ENCODE results near the gene TMOD3.
"Not testable (repeated sequence)": the region's sequence is repeated elsewhere in the genome, so short reads cannot be mapped to it uniquely, and the experiment has no call there.

The TMOD3 gene

DNA sequence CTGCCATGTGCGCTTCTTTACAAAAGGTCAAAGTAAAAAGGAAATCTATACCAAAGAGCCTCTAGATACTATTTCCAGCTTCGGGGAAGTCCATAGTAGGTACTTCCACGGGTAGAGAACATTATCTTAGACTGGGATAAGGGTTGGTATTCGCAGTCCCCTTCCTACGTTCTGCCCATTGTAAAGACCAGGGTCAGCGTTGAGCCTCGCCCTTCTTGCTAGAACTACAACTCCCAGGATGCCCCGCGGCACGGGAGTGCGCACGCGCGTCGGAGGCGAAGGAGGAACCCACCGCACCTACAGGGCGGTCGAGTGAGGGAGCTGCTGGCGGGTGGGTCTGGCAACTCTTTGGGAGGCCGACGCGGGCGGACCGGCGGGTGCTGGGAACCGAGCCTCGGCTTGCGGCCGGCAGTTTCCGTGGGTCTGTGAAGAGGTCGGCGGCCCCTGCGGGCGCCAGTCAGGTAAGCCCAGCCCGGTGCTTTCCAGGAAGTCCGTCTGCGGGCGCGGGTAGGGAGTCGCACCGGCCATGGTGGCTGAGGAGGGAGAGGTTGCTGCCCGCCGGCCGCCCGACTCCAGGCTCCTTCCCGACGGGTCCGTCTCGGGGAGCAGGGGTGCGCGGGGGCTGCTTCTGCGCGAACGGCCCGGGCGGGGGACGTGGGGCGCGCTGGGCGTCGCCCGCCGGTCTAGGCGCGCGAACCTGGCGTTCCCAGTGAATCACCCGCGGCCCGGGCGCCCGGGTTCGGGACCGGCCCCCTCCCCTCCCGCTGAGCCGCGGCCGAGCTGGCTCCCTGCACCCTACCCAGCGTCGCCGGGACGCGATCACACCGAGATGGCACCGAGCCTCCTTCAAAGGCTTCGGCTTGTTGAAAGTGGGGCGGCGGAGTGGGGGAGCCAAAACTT, at the start of gene TMOD3:
TMOD3 (plus strand) TSS at position 278 of the 900 bp plus-strand sequence. CDS start 33,232 bp downstream, outside the sequence.
- DNase-seq: peak; percentile 44 to 95 (median 86)

DNA sequence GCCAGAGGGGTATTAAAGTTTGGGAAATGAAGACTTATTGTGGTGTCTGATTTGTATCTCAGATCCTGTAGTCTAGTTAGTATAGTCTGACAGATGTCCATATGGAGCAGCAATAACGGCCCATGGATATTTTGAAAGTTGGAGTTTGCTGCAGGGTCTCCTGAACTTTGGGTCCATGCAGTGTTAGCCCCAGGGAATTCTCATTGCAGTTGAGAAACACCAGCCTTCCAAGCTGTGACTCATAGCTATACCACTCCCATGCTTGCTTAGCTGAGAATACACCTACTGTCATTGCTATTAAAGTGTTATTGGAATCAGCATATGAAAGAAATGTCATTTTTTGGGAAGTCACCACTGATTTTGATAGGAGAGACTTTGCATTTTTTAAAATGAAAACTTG, 48.8 kb upstream of the TMOD3 start:
- DNase-seq: no peak

- no peak for DNase-seq
Measured at GRCh38 chr15:51781506-51781905, 47.9 kb upstream of the TMOD3 start.

- no peak for DNase-seq
Measured at GRCh38 chr15:51782357-51782896, 47.0 kb upstream of the TMOD3 start.

DNA sequence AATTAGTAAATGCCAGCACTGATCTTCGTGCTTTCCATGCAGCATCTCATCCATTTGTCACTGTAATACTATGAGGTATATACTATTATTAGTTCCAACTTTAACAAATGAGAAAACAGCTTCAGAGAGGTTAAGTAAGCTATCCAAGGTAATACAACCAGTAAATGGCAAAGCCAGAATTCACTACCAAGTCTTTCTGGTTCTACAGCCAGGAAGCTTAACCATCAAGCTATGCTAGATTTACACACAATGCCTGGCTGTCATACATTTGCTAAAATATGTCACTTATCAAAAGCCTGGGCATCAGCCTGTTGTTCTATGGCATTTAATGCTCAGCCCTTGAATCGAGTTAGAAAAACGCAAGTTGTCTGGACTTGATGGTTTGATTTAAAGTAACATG, 45.5 kb upstream of the TMOD3 start:
- no peak for DNase-seq

DNA sequence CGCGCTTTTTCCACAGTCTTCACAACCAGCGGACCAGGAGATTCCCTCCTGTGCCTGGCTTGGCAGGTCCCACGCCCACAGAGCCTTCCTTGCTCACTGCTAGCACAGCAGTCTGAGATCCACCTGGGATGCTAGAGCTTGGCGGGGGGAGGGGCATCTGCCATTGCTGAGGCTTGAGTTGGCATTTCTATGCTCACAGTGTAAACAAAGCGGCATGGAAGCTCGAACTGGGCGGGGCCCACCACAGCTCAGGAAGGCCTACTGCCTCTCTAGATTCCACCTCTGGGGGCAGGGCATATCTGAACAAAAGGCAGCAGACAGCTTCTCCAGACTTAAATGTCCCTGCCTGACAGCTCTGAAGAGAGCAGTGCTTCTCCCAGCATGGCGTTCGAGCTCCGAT, 42.3 kb upstream of the TMOD3 start:
- not testable (repeated sequence) for DNase-seq

GRCh38 chr15:51792474-51792873, 37.0 kb upstream of the TMOD3 start:
- DNase-seq: not testable (repeated sequence)

DNA sequence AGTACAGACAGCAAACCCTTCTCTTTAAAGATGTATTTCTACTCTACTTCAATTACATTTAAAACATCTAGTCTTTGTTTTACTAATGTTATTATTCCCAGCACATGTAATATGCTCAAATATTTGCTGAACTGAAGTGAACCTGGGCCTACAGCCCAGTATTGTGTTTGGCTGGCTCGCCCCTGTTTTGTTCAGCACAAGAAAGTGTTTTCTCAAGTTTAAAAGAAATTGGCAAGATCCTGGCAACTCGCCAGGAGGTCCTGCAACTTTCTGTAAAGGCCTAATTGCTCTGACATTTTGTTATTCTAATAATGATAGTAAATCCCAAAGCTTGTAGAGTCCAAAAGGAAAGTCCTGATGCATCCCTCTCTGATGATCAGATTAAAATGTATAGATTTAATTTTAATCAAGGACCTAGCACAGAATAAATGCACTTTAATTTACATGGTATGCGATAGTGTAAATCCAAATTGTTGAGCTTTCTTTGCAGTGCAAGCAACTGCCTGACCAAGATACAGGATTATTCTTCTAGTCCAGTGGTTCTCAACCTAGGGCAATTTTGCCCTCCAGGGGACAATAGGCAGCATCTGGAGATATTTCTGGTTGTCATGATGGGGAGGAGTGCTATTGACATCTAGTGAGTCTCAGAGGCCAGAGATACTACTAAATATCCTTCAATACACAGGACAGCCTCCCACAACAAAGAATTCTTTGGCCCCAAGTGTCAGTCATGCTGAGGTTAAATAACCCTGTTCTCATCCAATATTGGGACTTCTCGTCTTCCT, 35.7 kb upstream of the TMOD3 start:
- peak in 1 of 14 donors; percentile 29 for DNase-seq

DNA sequence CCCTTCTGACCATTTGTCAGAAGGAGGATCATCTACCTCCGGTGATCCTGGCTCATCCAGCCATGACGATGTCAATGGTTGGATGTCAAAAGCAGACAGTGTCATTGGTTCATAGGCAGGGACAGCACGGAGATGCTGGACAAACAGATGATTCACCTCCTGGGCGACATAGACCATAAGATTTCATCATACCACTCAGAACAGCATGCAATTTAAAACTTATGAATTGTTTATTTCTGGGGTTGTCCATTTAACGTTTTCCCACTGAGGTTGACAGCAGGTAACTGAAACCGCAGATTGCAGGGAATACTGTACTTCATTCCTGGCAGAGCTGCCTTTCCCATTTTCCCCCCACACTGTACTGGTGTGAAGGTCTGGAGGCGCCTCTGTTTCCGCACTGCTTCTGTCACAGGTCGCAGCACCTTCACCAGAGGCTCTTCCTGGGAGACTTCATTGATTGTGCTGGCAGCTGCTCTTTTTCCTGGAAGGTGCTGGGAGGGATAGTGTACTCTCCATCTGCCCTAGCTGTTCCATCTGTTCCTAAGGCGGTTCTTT, 32.5 kb upstream of the TMOD3 start:
- peak in 1 of 14 donors; percentile 49 for DNase-seq

- no peak for DNase-seq
Measured at GRCh38 chr15:51798281-51798680, 31.2 kb upstream of the TMOD3 start.

- DNase-seq: no peak
Measured at GRCh38 chr15:51799282-51800252, 29.9 kb upstream of the TMOD3 start.

DNA sequence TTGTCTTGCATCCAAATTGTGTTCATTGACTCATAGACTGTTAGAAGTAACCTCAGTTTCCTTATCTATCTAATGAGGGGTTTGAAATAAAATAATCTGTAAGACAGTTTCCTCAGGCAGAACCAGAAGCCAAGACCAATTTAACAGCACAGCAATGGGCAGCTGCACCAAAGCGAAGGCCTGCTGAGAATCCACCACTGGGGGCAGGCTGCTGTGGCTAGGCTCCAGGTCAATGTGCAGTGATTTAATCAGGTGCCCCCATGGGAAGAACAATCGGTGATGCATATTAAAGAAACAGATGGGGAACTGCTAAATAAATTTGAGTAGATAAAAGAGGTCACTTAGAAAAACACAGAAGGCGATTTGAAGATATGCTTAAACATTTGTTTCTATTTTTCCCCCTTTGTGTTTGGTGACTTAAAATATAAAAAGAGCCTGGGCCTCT, 28.0 kb upstream of the TMOD3 start:
- DNase-seq: peak in 2 of 14 donors; percentile 9 to 20

DNA sequence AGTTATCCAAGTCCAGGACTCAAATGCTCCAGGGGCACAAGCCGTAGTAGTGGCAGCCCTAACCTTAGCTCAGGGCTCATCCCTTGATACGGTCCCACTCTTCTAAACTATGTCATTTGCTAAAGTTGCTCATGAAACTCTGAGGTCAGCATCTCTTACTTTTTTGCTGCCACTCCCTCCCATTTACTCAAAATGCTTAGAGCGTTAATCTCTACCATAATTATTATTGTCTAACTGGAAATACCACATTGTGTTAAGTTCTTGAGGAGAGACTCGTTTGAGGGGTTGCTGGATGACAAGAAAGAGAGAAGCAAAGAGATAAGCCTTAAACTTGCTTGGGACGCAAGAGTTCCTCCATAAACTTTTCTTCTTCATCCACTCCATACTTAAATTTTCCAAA, 26.9 kb upstream of the TMOD3 start:
- no peak for DNase-seq

DNA sequence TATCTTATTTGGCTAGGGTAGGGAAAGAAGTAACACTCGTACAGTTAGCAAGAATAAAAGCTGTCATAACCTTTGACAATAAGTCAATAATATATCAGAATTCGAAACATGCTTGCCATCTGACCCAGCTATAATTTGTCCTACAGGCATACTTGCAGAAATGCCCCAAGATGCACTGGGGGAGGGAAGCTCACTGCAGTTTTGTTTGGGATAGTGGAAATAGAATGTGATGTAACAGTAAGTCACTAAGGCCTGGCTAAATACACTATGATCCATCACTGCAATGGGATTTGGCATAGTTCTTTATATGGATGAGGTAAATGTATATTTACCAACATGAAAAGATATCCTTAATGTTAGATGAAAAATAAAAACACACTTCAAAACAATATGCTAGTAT, 25.5 kb upstream of the TMOD3 start:
- DNase-seq: no peak

DNA sequence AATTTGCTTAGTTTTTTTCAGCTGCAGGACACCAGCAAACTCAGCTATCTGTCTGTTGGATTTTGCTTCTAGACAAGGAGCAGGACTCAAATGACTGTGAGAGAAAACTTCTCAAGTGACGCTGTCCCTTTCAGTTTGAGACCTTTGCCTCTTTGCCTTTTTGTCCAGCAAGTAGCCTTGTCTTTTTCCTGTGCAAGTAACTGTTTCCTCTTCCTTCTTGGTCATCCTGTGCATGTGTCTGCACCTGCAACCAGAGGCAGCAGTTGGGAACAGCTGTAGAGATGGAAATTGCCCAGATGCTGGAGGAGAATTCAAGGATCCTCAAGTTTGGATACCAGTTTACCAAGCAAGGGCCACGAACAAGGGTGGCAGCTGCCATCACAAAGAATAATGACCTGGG, 23.3 kb upstream of the TMOD3 start:
- DNase-seq: no peak

- DNase-seq: no peak
Measured at GRCh38 chr15:51809457-51809856, 20.0 kb upstream of the TMOD3 start.

DNA sequence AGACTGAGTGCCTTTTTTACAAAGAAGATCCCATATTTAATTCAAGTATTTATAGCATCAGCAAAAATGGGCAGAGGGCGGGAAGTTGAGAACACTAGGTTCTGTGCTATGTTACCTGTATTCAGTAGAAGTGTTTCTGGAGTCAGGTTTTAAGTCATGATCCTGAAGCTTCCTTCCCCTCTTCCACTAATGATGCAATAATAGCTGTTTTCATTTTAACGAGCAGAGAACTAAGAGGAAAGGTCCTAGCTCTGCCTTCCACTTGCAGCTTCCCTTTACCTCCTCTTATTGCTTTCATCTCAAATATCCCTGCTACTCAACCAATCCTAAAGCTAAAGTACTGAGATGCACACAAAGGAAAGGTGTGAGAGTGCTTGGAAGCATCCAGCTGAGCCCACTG, 16.9 kb upstream of the TMOD3 start:
- DNase-seq: no peak

DNA sequence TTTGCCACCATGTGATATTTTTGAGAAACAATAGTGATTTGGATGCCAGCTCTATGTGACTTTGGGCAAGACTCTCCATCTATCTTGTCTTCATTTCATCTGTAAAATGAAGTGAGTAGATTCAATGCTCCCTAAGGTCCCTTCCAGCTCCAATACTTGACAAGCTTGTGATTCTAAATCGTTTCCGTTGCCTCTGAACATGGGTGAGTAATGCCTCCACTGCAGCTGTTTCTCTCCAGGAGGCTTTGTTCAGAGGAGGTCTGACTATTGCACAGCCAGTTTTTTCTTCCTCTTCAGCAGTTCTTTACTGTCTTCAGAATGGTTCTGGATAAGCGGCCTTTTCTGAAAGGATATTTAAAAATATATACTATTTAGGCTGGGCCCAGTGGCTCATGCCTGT, 14.8 kb upstream of the TMOD3 start:
- DNase-seq: no peak

DNA sequence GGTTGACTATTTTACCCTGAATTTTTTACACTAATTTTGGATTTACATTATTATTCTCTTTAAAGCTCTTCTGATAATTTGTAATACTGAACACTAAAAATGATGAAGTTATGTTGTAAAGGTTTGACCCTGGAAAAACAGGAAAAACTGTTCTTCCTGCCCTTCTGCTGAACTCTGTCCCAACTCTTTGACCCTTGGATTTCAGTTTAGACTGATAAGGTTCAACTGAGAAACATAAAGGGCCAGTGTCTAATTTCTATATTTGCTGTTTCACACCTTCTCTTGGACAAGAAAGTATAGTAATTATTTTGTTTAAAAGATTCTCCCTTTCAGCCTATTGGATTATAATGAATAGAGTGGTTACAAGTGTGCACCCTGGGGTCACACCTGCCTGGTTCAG, 12.8 kb upstream of the TMOD3 start:
- DNase-seq: no peak

- DNase-seq: no peak
Measured at GRCh38 chr15:51818150-51818549, 11.3 kb upstream of the TMOD3 start.

GRCh38 chr15:51825698-51826097, 3.8 kb upstream of the TMOD3 start:
- no peak for DNase-seq
